ENCODE data around the gene ZFYVE9. TPM values are rescaled to one million over a fixed set of nuclear protein-coding genes. Genes with fewer than 3 reads are reported as not detected.
"Not testable (repeated sequence)": the region's sequence is repeated elsewhere in the genome, so short reads cannot be mapped to it uniquely, and the experiment has no call there.

ZFYVE9 gene
- total RNA-seq, 1 experiment from 2014 or later = 2.2 TPM

- no peak for DNase-seq
- Histone ChIP-seq H2AFZ (ENCODE audit: low read length) (no peak overlapping the region), H3K9ac (ENCODE audit: low read length) (no peak overlapping the region), H3K9me2 (replicated peaks; ENCODE audit: insufficient read depth, low read length) (no peaks in the 10 kb centered on the region), H3K9me3 (ENCODE audit: low read length) (no peaks in the 10 kb centered on the region), H3K4me3 (ENCODE audit: low read length) (no peak overlapping the region), H3K27ac (ENCODE audit: low read length) (no peak overlapping the region), H3K27me3 (ENCODE audit: low read length) (no peaks in the 10 kb centered on the region), H3K36me3 (ENCODE audit: insufficient read depth, low read length) (no peaks in the 10 kb centered on the region), H3K79me2 (ENCODE audit: low read length) (no peaks in the 10 kb centered on the region), H3K4me1 (ENCODE audit: low read length) (no peaks in the 10 kb centered on the region), H4K20me1 (ENCODE audit: insufficient read depth, low read depth, low read length) (peaks cover 9% of the 10 kb centered on the region; the same call in 1 of the 2 replicates), H3K4me2 (ENCODE audit: low read depth, low read length, poor library complexity, severe bottlenecking) (no peak overlapping the region)
These were observed 15.7 kb downstream of the ZFYVE9 start for GRCh38 chr1:52157582-52157981.

- no peak overlapping the region for H3K4me3 ChIP-seq (ENCODE audit: low read length)
- no peak overlapping the region for H3K9ac ChIP-seq (ENCODE audit: low read length)
- peaks cover 4% of the 10 kb centered on the region; the same call in 1 of the 2 replicates for H4K20me1 ChIP-seq (ENCODE audit: insufficient read depth, low read depth, low read length)
- no peak overlapping the region for H3K4me2 ChIP-seq (ENCODE audit: low read depth, low read length, poor library complexity, severe bottlenecking)
- H3K27me3 ChIP-seq (ENCODE audit: low read length) = no peaks in the 10 kb centered on the region
- no peak overlapping the region for H2AFZ ChIP-seq (ENCODE audit: low read length)
- no peaks in the 10 kb centered on the region for H3K9me2 ChIP-seq (replicated peaks; ENCODE audit: insufficient read depth, low read length)
- no peaks in the 10 kb centered on the region for H3K36me3 ChIP-seq (ENCODE audit: insufficient read depth, low read length)
- H3K4me1 ChIP-seq (ENCODE audit: low read length) = no peaks in the 10 kb centered on the region
- H3K79me2 ChIP-seq (ENCODE audit: low read length) = no peaks in the 10 kb centered on the region
- H3K9me3 ChIP-seq (ENCODE audit: low read length) = no peaks in the 10 kb centered on the region
- no peak for DNase-seq
- no peak overlapping the region for H3K27ac ChIP-seq (ENCODE audit: low read length)
These were observed 16.3 kb downstream of the ZFYVE9 start for GRCh38 chr1:52158218-52158617.

GRCh38 chr1:52159033-52159789 lies 17.3 kb downstream of the ZFYVE9 start:
- Histone ChIP-seq H4K20me1 (ENCODE audit: insufficient read depth, low read depth, low read length) (peaks cover 4% of the 10 kb centered on the region; the same call in 1 of the 2 replicates), H3K4me2 (ENCODE audit: low read depth, low read length, poor library complexity, severe bottlenecking) (no peak overlapping the region)

GRCh38 chr1:52162947-52163346 lies 21.1 kb downstream of the ZFYVE9 start:
- peaks cover 12% of the 10 kb centered on the region for H3K4me1 ChIP-seq (ENCODE audit: low read length)
- H3K4me2 ChIP-seq (ENCODE audit: low read depth, low read length, poor library complexity, severe bottlenecking) = no peak overlapping the region
- no peak overlapping the region for H2AFZ ChIP-seq (ENCODE audit: low read length)
- no peak overlapping the region for H3K27ac ChIP-seq (ENCODE audit: low read length)
- H3K9ac ChIP-seq (ENCODE audit: low read length) = no peak overlapping the region
- no peaks in the 10 kb centered on the region for H3K9me2 ChIP-seq (replicated peaks; ENCODE audit: insufficient read depth, low read length)
- DNase-seq = no peak
- no peaks in the 10 kb centered on the region for H3K79me2 ChIP-seq (ENCODE audit: low read length)
- H3K4me3 ChIP-seq (ENCODE audit: low read length) = no peak overlapping the region
- H3K36me3 ChIP-seq (ENCODE audit: insufficient read depth, low read length) = no peaks in the 10 kb centered on the region
- H3K27me3 ChIP-seq (ENCODE audit: low read length) = no peaks in the 10 kb centered on the region
- H4K20me1 ChIP-seq (ENCODE audit: insufficient read depth, low read depth, low read length) = no peaks in the 10 kb centered on the region; the same call in 1 of the 2 replicates
- no peaks in the 10 kb centered on the region for H3K9me3 ChIP-seq (ENCODE audit: low read length)

More at GRCh38 chr1:52159033-52159789, 17.3 kb downstream of the ZFYVE9 start:
- Histone ChIP-seq H3K9ac (ENCODE audit: low read length) (no peak overlapping the region), H3K27ac (ENCODE audit: low read length) (no peak overlapping the region), H3K36me3 (ENCODE audit: insufficient read depth, low read length) (no peaks in the 10 kb centered on the region), H3K27me3 (ENCODE audit: low read length) (no peaks in the 10 kb centered on the region), H3K9me3 (ENCODE audit: low read length) (no peaks in the 10 kb centered on the region), H3K4me1 (ENCODE audit: low read length) (no peaks in the 10 kb centered on the region), H3K9me2 (replicated peaks; ENCODE audit: insufficient read depth, low read length) (no peaks in the 10 kb centered on the region), H3K4me3 (ENCODE audit: low read length) (no peak overlapping the region), H2AFZ (ENCODE audit: low read length) (no peak overlapping the region), H3K79me2 (ENCODE audit: low read length) (no peaks in the 10 kb centered on the region)
- DNase-seq = no peak

- DNase-seq = no peak
- peaks cover 12% of the 10 kb centered on the region for H3K4me1 ChIP-seq (ENCODE audit: low read length)
- H4K20me1 ChIP-seq (ENCODE audit: insufficient read depth, low read depth, low read length) = no peaks in the 10 kb centered on the region; the same call in 1 of the 2 replicates
- H3K36me3 ChIP-seq (ENCODE audit: insufficient read depth, low read length) = no peaks in the 10 kb centered on the region
- no peak overlapping the region for H3K4me2 ChIP-seq (ENCODE audit: low read depth, low read length, poor library complexity, severe bottlenecking)
- no peak overlapping the region for H3K27ac ChIP-seq (ENCODE audit: low read length)
- no peak overlapping the region for H2AFZ ChIP-seq (ENCODE audit: low read length)
- no peaks in the 10 kb centered on the region for H3K9me3 ChIP-seq (ENCODE audit: low read length)
- H3K4me3 ChIP-seq (ENCODE audit: low read length) = no peak overlapping the region
- H3K27me3 ChIP-seq (ENCODE audit: low read length) = no peaks in the 10 kb centered on the region
- no peaks in the 10 kb centered on the region for H3K79me2 ChIP-seq (ENCODE audit: low read length)
- no peaks in the 10 kb centered on the region for H3K9me2 ChIP-seq (replicated peaks; ENCODE audit: insufficient read depth, low read length)
- no peak overlapping the region for H3K9ac ChIP-seq (ENCODE audit: low read length)
These were observed 22.7 kb downstream of the ZFYVE9 start for GRCh38 chr1:52164604-52165003.

- H3K9me2 ChIP-seq (replicated peaks; ENCODE audit: insufficient read depth, low read length) = no peaks in the 10 kb centered on the region
- H3K79me2 ChIP-seq (ENCODE audit: low read length) = no peaks in the 10 kb centered on the region
- no peak overlapping the region for H3K9ac ChIP-seq (ENCODE audit: low read length)
- no peaks in the 10 kb centered on the region; the same call in 1 of the 2 replicates for H3K9me3 ChIP-seq (ENCODE audit: low read length)
- peaks cover 12% of the 10 kb centered on the region for H3K4me1 ChIP-seq (ENCODE audit: low read length)
- no peak for DNase-seq
- no peak overlapping the region for H3K4me3 ChIP-seq (ENCODE audit: low read length)
- no peak overlapping the region for H3K4me2 ChIP-seq (ENCODE audit: low read depth, low read length, poor library complexity, severe bottlenecking)
- H4K20me1 ChIP-seq (ENCODE audit: insufficient read depth, low read depth, low read length) = no peaks in the 10 kb centered on the region; the same call in 1 of the 2 replicates
- H3K27ac ChIP-seq (ENCODE audit: low read length) = no peak overlapping the region
- no peaks in the 10 kb centered on the region for H3K36me3 ChIP-seq (ENCODE audit: insufficient read depth, low read length)
- H3K27me3 ChIP-seq (ENCODE audit: low read length) = no peaks in the 10 kb centered on the region
- no peak overlapping the region for H2AFZ ChIP-seq (ENCODE audit: low read length)
These were observed 25.3 kb downstream of the ZFYVE9 start for GRCh38 chr1:52166996-52167753.

GRCh38 chr1:52168373-52169080 lies 26.6 kb downstream of the ZFYVE9 start:
- Histone ChIP-seq H3K79me2 (ENCODE audit: low read length) (no peaks in the 10 kb centered on the region), H3K27me3 (ENCODE audit: low read length) (no peaks in the 10 kb centered on the region), H3K9ac (ENCODE audit: low read length) (no peak overlapping the region), H3K4me1 (ENCODE audit: low read length) (peaks cover 12% of the 10 kb centered on the region), H3K27ac (ENCODE audit: low read length) (no peak overlapping the region), H4K20me1 (ENCODE audit: insufficient read depth, low read depth, low read length) (no peaks in the 10 kb centered on the region), H3K36me3 (ENCODE audit: insufficient read depth, low read length) (no peaks in the 10 kb centered on the region), H2AFZ (ENCODE audit: low read length) (no peak overlapping the region), H3K4me2 (ENCODE audit: low read depth, low read length, poor library complexity, severe bottlenecking) (no peak overlapping the region), H3K4me3 (ENCODE audit: low read length) (no peak overlapping the region), H3K9me3 (ENCODE audit: low read length) (no peaks in the 10 kb centered on the region; the same call in 1 of the 2 replicates), H3K9me2 (replicated peaks; ENCODE audit: insufficient read depth, low read length) (no peaks in the 10 kb centered on the region)
- no peak for DNase-seq

- not testable (repeated sequence) for H3K79me2 ChIP-seq (ENCODE audit: low read length); H2AFZ ChIP-seq (ENCODE audit: low read length); H3K36me3 ChIP-seq (ENCODE audit: insufficient read depth, low read length); H3K27me3 ChIP-seq (ENCODE audit: low read length); DNase-seq; H3K4me3 ChIP-seq (ENCODE audit: low read length); H3K4me2 ChIP-seq (ENCODE audit: low read depth, low read length, poor library complexity, severe bottlenecking); H3K4me1 ChIP-seq (ENCODE audit: low read length); H3K9me2 ChIP-seq (replicated peaks; ENCODE audit: insufficient read depth, low read length); H4K20me1 ChIP-seq (ENCODE audit: insufficient read depth, low read depth, low read length); H3K9me3 ChIP-seq (ENCODE audit: low read length); H3K27ac ChIP-seq (ENCODE audit: low read length); H3K9ac ChIP-seq (ENCODE audit: low read length)
These were observed 29.3 kb downstream of the ZFYVE9 start for GRCh38 chr1:52171149-52171548.

Measured in Karpas-422 (cell line).